NCI-H345 (cell line): ENCODE results near the gene DACH1.

Source experiments
- DNase-seq: peaks from one replicate; lab custom pipeline; 2025; lab: John Stamatoyannopoulos, UW

The DACH1 gene

GRCh38 chr13:71624653-71625600 is 242.1 kb downstream of the DACH1 start:
- DNase-seq, result no peak

- peak; percentile 74 for DNase-seq
Observed at GRCh38 chr13:71621174-71622124, 245.6 kb downstream of the DACH1 start.

GRCh38 chr13:71619096-71619495 is 247.9 kb downstream of the DACH1 start:
- no peak for DNase-seq

GRCh38 chr13:71618159-71618558 is 248.8 kb downstream of the DACH1 start:
- DNase-seq, result no peak

- DNase-seq, result no peak
Observed at GRCh38 chr13:71617265-71617664, 249.7 kb downstream of the DACH1 start.

GRCh38 chr13:71613066-71613745 is 253.8 kb downstream of the DACH1 start:
- DNase-seq, result no peak

GRCh38 chr13:71611292-71611691 is 255.7 kb downstream of the DACH1 start:
- DNase-seq, result no peak

- DNase-seq, result no peak
Observed at GRCh38 chr13:71610876-71611275, 256.1 kb downstream of the DACH1 start.

GRCh38 chr13:71609271-71609670 is 257.7 kb downstream of the DACH1 start:
- DNase-seq, result no peak

GRCh38 chr13:71607575-71607974 is 259.4 kb downstream of the DACH1 start:
- no peak for DNase-seq

GRCh38 chr13:71606818-71607217 is 260.2 kb downstream of the DACH1 start:
- DNase-seq, result no peak

- DNase-seq, result no peak
Observed at GRCh38 chr13:71605744-71606143, 261.3 kb downstream of the DACH1 start.

GRCh38 chr13:71603255-71603654 is 263.7 kb downstream of the DACH1 start:
- no peak for DNase-seq

GRCh38 chr13:71602344-71602743 is 264.7 kb downstream of the DACH1 start:
- DNase-seq, result no peak

- no peak for DNase-seq
Observed at GRCh38 chr13:71597150-71597549, 269.9 kb downstream of the DACH1 start.

GRCh38 chr13:71596116-71596515 is 270.9 kb downstream of the DACH1 start:
- DNase-seq, result no peak

- no peak for DNase-seq
Observed at GRCh38 chr13:71593566-71593965, 273.4 kb downstream of the DACH1 start.

GRCh38 chr13:71591374-71591773 is 275.6 kb downstream of the DACH1 start:
- no peak for DNase-seq

- DNase-seq, result no peak
Observed at GRCh38 chr13:71590654-71591148, 276.3 kb downstream of the DACH1 start.

GRCh38 chr13:71589032-71589431 is 278.0 kb downstream of the DACH1 start:
- no peak for DNase-seq

- no peak for DNase-seq
Observed at GRCh38 chr13:71587817-71588216, 279.2 kb downstream of the DACH1 start.

- DNase-seq, result no peak
Observed at GRCh38 chr13:71587193-71587592, 279.8 kb downstream of the DACH1 start.
